Gastroesophageal sphincter (tissue), 4 donors: ENCODE results near the gene GRIP1. TPM values are rescaled to one million over a fixed set of nuclear protein-coding genes. Genes with fewer than 3 reads are reported as not detected.

Source experiments
- ATAC-seq: fragments of 150-250 bp; one replicate; pipeline ENCODE4 v1.9.1; 2016; ENCODE audit warnings: mild to moderate bottlenecking, moderate library complexity
- H3K27ac ChIP-seq, 4 donors: fragments of 200-600 bp; sonication (generic) in 3 of 4; 1 replicate in 3 of 4; 2 replicates in 1 of 4; pipeline ENCODE4 v1.5.1; 2016 to 2019
- H3K27me3 ChIP-seq: fragments of 200-600 bp; sonication (generic); one replicate; pipeline ENCODE4 v1.5.1; 2019
- H3K36me3 ChIP-seq, 2 donors: fragments of 200-600 bp; sonication (generic); one replicate each; pipeline ENCODE4 v1.5.1; 2019; ENCODE audit warnings: control low read depth in 1 of 2
- H3K4me1 ChIP-seq, 3 donors: fragments of 200-600 bp; sonication (generic); 1 replicate in 2 of 3; 2 replicates in 1 of 3; pipeline ENCODE4 v1.5.1; 2016 to 2019; ENCODE audit warnings: control low read depth in 2 of 3
- H3K4me3 ChIP-seq, 2 donors: fragments of 200-600 bp; sonication (generic); one replicate each; pipeline ENCODE4 v1.5.1; 2019; ENCODE audit warnings: mild to moderate bottlenecking in 1 of 2, moderate library complexity in 1 of 2
- H3K9me3 ChIP-seq, 3 donors: fragments of 200-600 bp; sonication (generic); one replicate each; pipeline ENCODE4 v1.5.1; 2017 to 2019; ENCODE audit warnings: control low read depth in 2 of 3
- EP300 ChIP-seq: sonication (generic); formaldehyde crosslinking; IDR thresholded peaks from one replicate; pipeline ENCODE4 v1.6.1; 2017; ENCODE audit warnings: antibody characterized with exemption, mild to moderate bottlenecking
- POLR2A ChIP-seq, 2 donors: fragments of 450-650 bp; IDR thresholded peaks; one replicate each; pipeline ENCODE4 v1.6.1; 2017; ENCODE audit warnings: antibody characterized with exemption in 2 of 2, mild to moderate bottlenecking in 2 of 2, moderate library complexity in 1 of 2
- POLR2AphosphoS5 ChIP-seq: sonication (generic); formaldehyde crosslinking; IDR thresholded peaks from one replicate; pipeline ENCODE4 v1.6.1; 2017; ENCODE audit warnings: antibody characterized with exemption
- WGBS, 2 donors: methylation state at CpG; one replicate each; pipeline ENCODE4 v1.1.5; 2018; ENCODE audit warnings: low coverage in 1 of 2; 5-methylcytosine and 5-hydroxymethylcytosine counted together
- total RNA-seq, 4 donors: library from RNA; depleted of rRNA; stranded (reverse); fragments of >200 nt; gene quantifications; one replicate each; pipeline ENCODE4 v1.1.0, GENCODE V29; 2016
- TF ChIP-seq, protein P1 (sequence below), 4 experiments: fragments of 200-600 bp in 2 of 4; fragments of 450-650 bp in 2 of 4; sonication (generic) in 1 of 4; IDR thresholded peaks; one replicate each; pipeline ENCODE4 v1.5.1; 2017 to 2019; ENCODE audit warnings: antibody characterized with exemption in 4 of 4, mild to moderate bottlenecking in 2 of 4, moderate library complexity in 2 of 4

The GRIP1 gene
- total RNA-seq, 4 donors from 2014 or later: 6.8 to 17.8 (median 11.6) TPM

DNA sequence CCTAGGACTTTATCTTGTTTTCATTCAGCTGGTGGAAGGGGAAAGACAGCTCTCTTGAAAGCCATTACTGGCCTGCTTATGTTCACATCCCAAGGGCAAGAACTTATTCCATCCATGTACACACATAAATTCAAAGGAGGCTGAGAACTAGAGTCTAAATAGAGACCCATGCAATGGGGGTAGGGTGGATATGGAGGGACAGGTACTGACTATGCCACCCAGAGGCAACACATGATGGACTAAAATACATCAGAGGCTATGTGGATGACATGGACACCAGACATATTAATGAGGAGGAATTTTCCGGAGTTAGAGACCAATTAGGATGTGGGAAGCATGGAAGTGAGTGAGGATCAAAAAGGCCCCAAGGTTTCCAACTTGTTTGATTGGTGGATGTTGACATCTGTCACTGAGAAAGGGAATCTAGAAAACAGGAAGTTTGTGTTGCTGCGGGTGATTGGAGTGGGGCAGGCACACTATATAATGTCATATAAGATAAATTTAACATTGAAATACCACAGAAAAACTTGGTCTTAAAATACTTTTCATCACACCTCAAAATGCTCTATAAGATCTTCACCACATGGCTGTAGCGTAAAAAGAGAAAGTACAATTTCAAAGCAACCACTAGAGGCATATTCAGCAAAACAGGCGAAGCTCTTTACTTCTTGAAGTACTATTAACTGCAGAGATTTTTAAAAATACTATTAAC is 130.4 kb downstream of the GRIP1 start:
- WGBS, 2 donors: 78 to 90% methylated on average over 4 of the region's 4 CpGs
- no peak overlapping the region for H3K4me3 ChIP-seq
- H3K9me3 ChIP-seq: no peaks in the 10 kb centered on the region
- H3K36me3 ChIP-seq: no peaks in the 10 kb centered on the region
- H3K27me3 ChIP-seq: no peaks in the 10 kb centered on the region
- H3K27ac ChIP-seq: no peak overlapping the region
- ATAC-seq: no peak
- H3K4me1 ChIP-seq: no peaks in the 10 kb centered on the region
- TF ChIP-seq POLR2AphosphoS5 (no peak), POLR2A (IDR thresholded peaks at IDR 0.05) (no peak), EP300 (no peak)
- TF ChIP-seq, protein P1, sequence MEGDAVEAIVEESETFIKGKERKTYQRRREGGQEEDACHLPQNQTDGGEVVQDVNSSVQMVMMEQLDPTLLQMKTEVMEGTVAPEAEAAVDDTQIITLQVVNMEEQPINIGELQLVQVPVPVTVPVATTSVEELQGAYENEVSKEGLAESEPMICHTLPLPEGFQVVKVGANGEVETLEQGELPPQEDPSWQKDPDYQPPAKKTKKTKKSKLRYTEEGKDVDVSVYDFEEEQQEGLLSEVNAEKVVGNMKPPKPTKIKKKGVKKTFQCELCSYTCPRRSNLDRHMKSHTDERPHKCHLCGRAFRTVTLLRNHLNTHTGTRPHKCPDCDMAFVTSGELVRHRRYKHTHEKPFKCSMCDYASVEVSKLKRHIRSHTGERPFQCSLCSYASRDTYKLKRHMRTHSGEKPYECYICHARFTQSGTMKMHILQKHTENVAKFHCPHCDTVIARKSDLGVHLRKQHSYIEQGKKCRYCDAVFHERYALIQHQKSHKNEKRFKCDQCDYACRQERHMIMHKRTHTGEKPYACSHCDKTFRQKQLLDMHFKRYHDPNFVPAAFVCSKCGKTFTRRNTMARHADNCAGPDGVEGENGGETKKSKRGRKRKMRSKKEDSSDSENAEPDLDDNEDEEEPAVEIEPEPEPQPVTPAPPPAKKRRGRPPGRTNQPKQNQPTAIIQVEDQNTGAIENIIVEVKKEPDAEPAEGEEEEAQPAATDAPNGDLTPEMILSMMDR (IDR thresholded peaks at IDR 0.05): no peak

DNA sequence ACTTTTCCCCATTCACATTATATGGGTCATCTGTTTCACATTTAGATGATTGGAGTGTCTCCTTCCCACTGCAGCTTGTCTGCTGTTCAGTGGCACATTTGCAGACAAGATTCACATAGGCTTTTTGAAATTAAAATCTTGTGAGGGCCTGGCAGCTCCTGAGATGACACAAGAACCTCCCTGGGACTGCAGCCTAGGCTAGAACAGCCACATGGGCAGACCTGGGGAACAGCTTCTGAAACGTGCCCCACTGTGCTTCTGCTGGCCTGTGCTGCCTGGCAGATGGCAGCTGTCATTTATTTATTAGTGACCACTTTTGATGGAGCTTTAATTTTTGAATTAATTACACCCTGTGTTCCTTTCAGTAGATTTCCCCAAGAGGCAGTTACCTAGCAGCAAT is 137.4 kb downstream of the GRIP1 start:
- no peaks in the 10 kb centered on the region for H3K36me3 ChIP-seq
- H3K27me3 ChIP-seq: no peaks in the 10 kb centered on the region
- TF ChIP-seq EP300 (no peak), POLR2A (IDR thresholded peaks at IDR 0.05) (no peak), POLR2AphosphoS5 (no peak)
- TF ChIP-seq, protein P1 (IDR thresholded peaks at IDR 0.05): no peak
- no peak overlapping the region for H3K27ac ChIP-seq
- no peaks in the 10 kb centered on the region for H3K4me1 ChIP-seq
- no peak overlapping the region for H3K4me3 ChIP-seq
- no peaks in the 10 kb centered on the region for H3K9me3 ChIP-seq
- ATAC-seq: no peak
- WGBS, 2 donors: no CpG with 5 or more reads among the region's 1 CpG

DNA sequence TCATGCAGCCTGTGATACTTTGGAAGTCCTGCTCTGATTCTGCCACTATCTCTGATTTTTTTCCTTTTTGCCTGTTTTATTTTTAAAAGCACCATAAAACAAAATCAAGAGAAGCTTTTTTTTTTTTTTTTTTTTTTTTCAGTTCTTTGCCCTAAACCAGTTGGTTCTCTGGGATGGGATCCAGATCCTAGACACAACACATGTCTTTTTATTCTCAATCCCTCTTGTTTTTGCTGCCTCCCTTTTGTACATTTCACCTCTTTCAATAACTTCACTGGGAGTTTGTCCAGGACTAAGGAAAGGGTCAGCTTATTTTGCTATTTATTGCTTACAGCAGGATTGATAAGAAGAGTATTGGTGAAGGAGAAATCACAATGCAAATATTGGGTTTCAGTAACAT is 139.4 kb downstream of the GRIP1 start:
- H3K9me3 ChIP-seq: no peaks in the 10 kb centered on the region
- H3K27me3 ChIP-seq: no peaks in the 10 kb centered on the region
- H3K4me3 ChIP-seq: no peak overlapping the region
- ATAC-seq: no peak
- no peak overlapping the region for H3K27ac ChIP-seq
- TF ChIP-seq POLR2AphosphoS5 (no peak), POLR2A (IDR thresholded peaks at IDR 0.05) (no peak), EP300 (no peak)
- TF ChIP-seq, protein P1 (IDR thresholded peaks at IDR 0.05): no peak
- no peaks in the 10 kb centered on the region for H3K36me3 ChIP-seq
- no peaks in the 10 kb centered on the region for H3K4me1 ChIP-seq

DNA sequence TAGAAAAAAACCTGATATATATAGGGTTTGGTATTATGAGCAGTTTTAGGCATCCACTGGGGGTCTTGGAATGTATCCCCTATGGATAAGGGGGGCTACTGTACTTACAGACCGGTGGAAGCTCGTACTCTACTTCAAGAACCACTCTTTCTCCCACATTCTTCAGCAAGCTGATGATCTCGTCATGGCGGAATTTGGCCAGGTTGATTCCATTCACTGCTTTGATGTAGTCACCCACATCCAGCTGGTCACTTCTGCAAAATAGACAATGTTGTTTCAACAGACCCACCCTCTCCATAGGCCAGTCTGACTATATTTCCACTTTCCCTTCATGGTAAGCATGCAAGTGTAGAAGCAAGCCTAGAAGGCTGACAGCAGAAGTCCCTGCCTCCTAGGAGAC is 139.9 kb downstream of the GRIP1 start:
- ATAC-seq: no peak
- Histone ChIP-seq H3K4me3 (no peak overlapping the region), H3K36me3 (no peaks in the 10 kb centered on the region), H3K27me3 (no peaks in the 10 kb centered on the region), H3K4me1 (no peaks in the 10 kb centered on the region), H3K27ac (no peak overlapping the region), H3K9me3 (no peaks in the 10 kb centered on the region)
- TF ChIP-seq EP300 (no peak), POLR2AphosphoS5 (no peak), POLR2A (IDR thresholded peaks at IDR 0.05) (no peak)
- TF ChIP-seq, protein P1 (IDR thresholded peaks at IDR 0.05): no peak
- 89 to 90% methylated on average over 4 of the region's 4 CpGs for WGBS, 2 donors

DNA sequence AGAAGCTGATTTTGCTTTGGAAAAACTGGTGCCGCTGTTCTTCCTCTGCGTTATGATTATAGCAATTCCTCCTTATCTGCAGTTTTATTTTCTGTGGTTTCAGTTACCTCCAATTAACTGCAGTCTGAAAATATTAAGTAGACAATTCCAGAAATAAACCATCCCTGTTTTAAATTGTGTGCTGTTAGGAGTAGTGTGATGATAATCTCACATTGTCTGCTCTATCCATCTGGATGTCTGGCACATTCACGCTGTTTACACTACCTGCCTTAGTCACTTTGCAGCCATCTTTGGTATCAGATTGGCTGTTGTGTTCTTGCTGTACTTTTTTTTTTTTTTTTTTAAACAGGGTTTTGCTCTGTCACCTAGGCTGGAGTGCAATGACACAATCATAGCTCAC is 141.0 kb downstream of the GRIP1 start:
- H3K27ac ChIP-seq: no peak overlapping the region
- no peaks in the 10 kb centered on the region for H3K27me3 ChIP-seq
- no peaks in the 10 kb centered on the region for H3K36me3 ChIP-seq
- no peaks in the 10 kb centered on the region for H3K4me1 ChIP-seq
- no peaks in the 10 kb centered on the region for H3K9me3 ChIP-seq
- ATAC-seq: no peak
- no peak overlapping the region for H3K4me3 ChIP-seq
- TF ChIP-seq, protein P1 (IDR thresholded peaks at IDR 0.05): no peak
- TF ChIP-seq POLR2AphosphoS5 (no peak), POLR2A (IDR thresholded peaks at IDR 0.05) (no peak), EP300 (no peak)
- WGBS, 2 donors: 55 to 67% methylated on average over 3 of the region's 3 CpGs
